H9 (cell line): ENCODE results near the gene CADM4. TPM values are rescaled to one million over a fixed set of nuclear protein-coding genes. Genes with fewer than 3 reads are reported as not detected.

Experiments used
- DNase-seq: peaks from one replicate; pipeline ENCODE4 v3.0.0-alpha.2; 2017
- H2AFZ ChIP-seq: one replicate; pipeline ENCODE4 v1.6.1; 2013; ENCODE audit warnings: mild to moderate bottlenecking, low read length, control low read depth, moderate library complexity
- H2AK5ac ChIP-seq: 2 replicates; pipeline ENCODE4 v1.6.1; 2013; ENCODE audit warnings: low read length, control low read depth, mixed read lengths; ENCODE audit not compliant: insufficient read length
- H2BK120ac ChIP-seq: one replicate; pipeline ENCODE4 v1.6.1; 2013; ENCODE audit warnings: low read depth, mild to moderate bottlenecking, low read length, control low read depth, inconsistent platforms; ENCODE audit not compliant: poor library complexity, severe bottlenecking
- H2BK12ac ChIP-seq: 2 replicates; pipeline ENCODE4 v1.6.1; 2013; ENCODE audit warnings: low read length, control low read depth, mixed read lengths, low read depth; ENCODE audit not compliant: insufficient read length
- H2BK15ac ChIP-seq: 2 replicates; pipeline ENCODE4 v1.6.1; 2013; ENCODE audit warnings: low read depth, low read length, control low read depth
- H2BK20ac ChIP-seq: one replicate; pipeline ENCODE4 v1.6.1; 2013; ENCODE audit warnings: low read depth, mild to moderate bottlenecking, low read length, control low read depth, inconsistent platforms; ENCODE audit not compliant: poor library complexity, severe bottlenecking
- H2BK5ac ChIP-seq: 2 replicates; pipeline ENCODE4 v1.6.1; 2013; ENCODE audit warnings: low read length, control low read depth, mixed read lengths; ENCODE audit not compliant: insufficient read length
- H3K14ac ChIP-seq: 2 replicates; pipeline ENCODE4 v1.6.1; 2013; ENCODE audit warnings: low read length, control low read depth; ENCODE audit not compliant: insufficient read depth
- H3K18ac ChIP-seq: 2 replicates; pipeline ENCODE4 v1.6.1; 2013; ENCODE audit warnings: low read depth, mild to moderate bottlenecking, mixed read lengths, low read length, control low read depth; ENCODE audit not compliant: insufficient read length
- H3K23ac ChIP-seq: 2 replicates; pipeline ENCODE4 v1.6.1; 2013; ENCODE audit warnings: low read length, control low read depth, mixed read lengths, low read depth; ENCODE audit not compliant: insufficient read length
- H3K23me2 ChIP-seq: 2 replicates; pipeline ENCODE4 v1.6.1; 2013; ENCODE audit warnings: low read depth, mild to moderate bottlenecking, mixed read lengths, low read length, control low read depth; ENCODE audit not compliant: insufficient read length, poor library complexity, severe bottlenecking
- H3K27ac ChIP-seq: 2 replicates; pipeline ENCODE4 v1.5.1; 2013; ENCODE audit warnings: low read length, control low read depth, mixed read lengths, low read depth; ENCODE audit not compliant: insufficient read length
- H3K27me3 ChIP-seq: 2 replicates; pipeline ENCODE4 v1.6.1; 2013; ENCODE audit warnings: low read length, control low read depth, inconsistent platforms; ENCODE audit not compliant: insufficient read depth
- H3K4ac ChIP-seq: 2 replicates; pipeline ENCODE4 v1.6.1; 2013; ENCODE audit warnings: low read depth, mild to moderate bottlenecking, control low read depth, inconsistent platforms, low read length, moderate library complexity
- H3K4me1 ChIP-seq: 2 replicates; pipeline ENCODE4 v1.6.1; 2013; ENCODE audit warnings: low read length, control low read depth, inconsistent platforms; ENCODE audit not compliant: insufficient read depth
- H3K4me2 ChIP-seq: 2 replicates; pipeline ENCODE4 v1.6.1; 2013; ENCODE audit warnings: low read length, control low read depth, mixed read lengths; ENCODE audit not compliant: insufficient read length, insufficient read depth
- H3K56ac ChIP-seq: 2 replicates; pipeline ENCODE4 v1.6.1; 2013; ENCODE audit warnings: low read depth, mild to moderate bottlenecking, mixed read lengths, low read length, control low read depth; ENCODE audit not compliant: insufficient read length
- H3K79me1 ChIP-seq: 2 replicates; pipeline ENCODE4 v1.6.1; 2013; ENCODE audit warnings: low read depth, mild to moderate bottlenecking, moderate library complexity, low read length, control low read depth, inconsistent platforms; ENCODE audit not compliant: insufficient read depth, poor library complexity, severe bottlenecking
- H3K79me2 ChIP-seq: 2 replicates; pipeline ENCODE4 v1.6.1; 2013; ENCODE audit warnings: low read length, control low read depth, inconsistent platforms; ENCODE audit not compliant: insufficient read depth
- H3K9ac ChIP-seq: 2 replicates; pipeline ENCODE4 v1.6.1; 2013; ENCODE audit warnings: low read length, control low read depth, mixed read lengths; ENCODE audit not compliant: insufficient read length; ENCODE audit errors: extremely low read depth
- H3K9me3 ChIP-seq: one replicate; pipeline ENCODE4 v1.6.1; 2013; ENCODE audit warnings: low read depth, low read length, inconsistent platforms; ENCODE audit not compliant: control insufficient read depth
- H3T11ph ChIP-seq: one replicate; pipeline ENCODE4 v1.6.1; 2013; ENCODE audit warnings: mild to moderate bottlenecking, low read length, control low read depth, inconsistent platforms
- H4K20me1 ChIP-seq: one replicate; pipeline ENCODE4 v1.6.1; 2013; ENCODE audit not compliant: control insufficient read depth, insufficient read length, insufficient read depth
- H4K5ac ChIP-seq: 2 replicates; pipeline ENCODE4 v1.6.1; 2013; ENCODE audit warnings: low read depth, mild to moderate bottlenecking, mixed read lengths, low read length, control low read depth; ENCODE audit not compliant: insufficient read length
- H4K8ac ChIP-seq: replicated peaks from 2 replicates; pipeline ENCODE4 v1.6.1; 2013; ENCODE audit warnings: low read length, control low read depth, mixed read lengths, low read depth; ENCODE audit not compliant: insufficient read length
- H4K91ac ChIP-seq: 2 replicates; pipeline ENCODE4 v1.6.1; 2013; ENCODE audit warnings: low read depth, mild to moderate bottlenecking, moderate library complexity, mixed read lengths, low read length, control low read depth; ENCODE audit not compliant: insufficient read length
- H3K27ac Mint-ChIP-seq, 3 experiments: 2 replicates in 2 of 3; 3 replicates in 1 of 3; pipeline ENCODE4 v1.8.0; 2020 to 2021; ENCODE audit warnings: mixed read lengths in 3 of 3, mild to moderate bottlenecking in 1 of 3, moderate library complexity in 1 of 3
- H3K27me3 Mint-ChIP-seq: 2 replicates; pipeline ENCODE4 v1.8.0; 2021; ENCODE audit warnings: low read depth, mild to moderate bottlenecking, moderate library complexity, mixed read lengths
- H3K36me3 Mint-ChIP-seq, 3 experiments: 2 replicates in 2 of 3; 3 replicates in 1 of 3; pipeline ENCODE4 v1.8.0; 2020 to 2021; ENCODE audit warnings: low read depth in 3 of 3, mixed read lengths in 3 of 3; ENCODE audit not compliant: insufficient read depth in 1 of 3
- H3K4me1 Mint-ChIP-seq, 2 experiments: 2 replicates each; pipeline ENCODE4 v1.8.0; 2020; ENCODE audit warnings: mixed read lengths in 2 of 2
- H3K4me3 Mint-ChIP-seq, 2 experiments: 2 replicates in 1 of 2; 3 replicates in 1 of 2; pipeline ENCODE4 v1.8.0; 2020 to 2021; ENCODE audit warnings: mild to moderate bottlenecking in 2 of 2, mixed read lengths in 2 of 2, moderate library complexity in 1 of 2
- H3K9me3 Mint-ChIP-seq, 2 experiments: 2 replicates in 1 of 2; 3 replicates in 1 of 2; pipeline ENCODE4 v1.8.0; 2020; ENCODE audit warnings: mild to moderate bottlenecking in 2 of 2, mixed read lengths in 2 of 2, moderate library complexity in 1 of 2
- CTCF ChIP-seq: fragments of 200-600 bp; sonication (generic); conservative IDR thresholded peaks from 3 replicates; pipeline ENCODE4 v1.8.0; 2021; ENCODE audit warnings: antibody characterized with exemption, mild to moderate bottlenecking
- WGBS: extraction: QIAGEN DNeasy Blood & Tissue Kit; methylation state at CpG from one replicate; pipeline ENCODE4 v1.1.7; 2013; ENCODE audit warnings: missing lambda C conversion rate, low lambda C conversion rate, mixed read lengths; ENCODE audit not compliant: insufficient read length; ENCODE audit errors: extremely low coverage; 5-methylcytosine and 5-hydroxymethylcytosine counted together
- total RNA-seq: library from RNA; stranded (reverse); gene quantifications from 2 replicates; pipeline ENCODE4 v1.2.1, GENCODE V29; 2021

The CADM4 gene
- total RNA-seq, 1 experiment from 2014 or later, result 10.2 TPM

GRCh38 chr19:43688059-43688701 lies 48.5 kb upstream of the CADM4 start:
- H3K4me2 ChIP-seq, result no peak overlapping the region
- H3T11ph ChIP-seq, result no peak overlapping the region
- no peak overlapping the region for H2BK12ac ChIP-seq
- no peak overlapping the region for H4K91ac ChIP-seq
- Mint-ChIP-seq H3K36me3 (peaks cover 0 to 2% (median 0%) of the 10 kb centered on the region in 3 experiments; a peak in 1 of 7 replicates), H3K4me3 (no peak overlapping the region), H3K4me1 (peaks cover 13 to 24% of the 10 kb centered on the region in 2 experiments), H3K27ac (no peak overlapping the region), H3K9me3 (peaks cover 6 to 21% of the 10 kb centered on the region in 2 experiments; a peak in 4 of 5 replicates), H3K27me3 (peaks cover 7% of the 10 kb centered on the region)
- H2BK5ac ChIP-seq, result no peak overlapping the region
- no peak overlapping the region for H3K4ac ChIP-seq
- H3K27me3 ChIP-seq, result no peaks in the 10 kb centered on the region
- no peaks in the 10 kb centered on the region for H4K20me1 ChIP-seq
- no peak overlapping the region for H3K9ac ChIP-seq
- no peak overlapping the region for H2AFZ ChIP-seq
- no peak overlapping the region for H3K23ac ChIP-seq
- no peaks in the 10 kb centered on the region; the same call in 1 of the 2 replicates for H3K4me1 ChIP-seq
- H2BK15ac ChIP-seq, result no peak overlapping the region
- DNase-seq, result no peak
- no peak overlapping the region for H3K27ac ChIP-seq
- H3K18ac ChIP-seq, result no peak overlapping the region
- H3K14ac ChIP-seq, result no peak overlapping the region
- H3K79me2 ChIP-seq, result no peaks in the 10 kb centered on the region
- TF ChIP-seq CTCF, result no peak
- no peaks in the 10 kb centered on the region for H3K79me1 ChIP-seq
- no peak overlapping the region for H2BK20ac ChIP-seq
- H2BK120ac ChIP-seq, result no peak overlapping the region
- no CpG with 5 or more reads among the region's 10 CpGs for WGBS
- H3K23me2 ChIP-seq, result no peaks in the 10 kb centered on the region
- no peak overlapping the region for H4K5ac ChIP-seq
- H2AK5ac ChIP-seq, result no peak overlapping the region
- H4K8ac ChIP-seq, result no peak overlapping the region
- no peaks in the 10 kb centered on the region for H3K9me3 ChIP-seq
- H3K56ac ChIP-seq, result no peak overlapping the region
